HT1080 (cell line): Measurements from ENCODE around the gene VASH2. TPM values are rescaled to one million over a fixed set of nuclear protein-coding genes. Genes with fewer than 3 reads are reported as not detected.
"Not testable (repeated sequence)": the region's sequence is repeated elsewhere in the genome, so short reads cannot be mapped to it uniquely, and the experiment has no call there.

Experiments
- DNase-seq: peaks from one replicate; pipeline ENCODE4 v3.0.0-alpha.2; 2015; ENCODE audit warnings: low read depth
- total RNA-seq: library from RNA; depleted of rRNA; stranded (reverse); fragments of >200 nt; shearing (Covaris generic); gene quantifications from 2 replicates; pipeline ENCODE4 v1.2.3, GENCODE V29; 2014; rRNA removed

The VASH2 gene
- total RNA-seq, 1 experiment from 2014 or later = 0.42 TPM

DNA sequence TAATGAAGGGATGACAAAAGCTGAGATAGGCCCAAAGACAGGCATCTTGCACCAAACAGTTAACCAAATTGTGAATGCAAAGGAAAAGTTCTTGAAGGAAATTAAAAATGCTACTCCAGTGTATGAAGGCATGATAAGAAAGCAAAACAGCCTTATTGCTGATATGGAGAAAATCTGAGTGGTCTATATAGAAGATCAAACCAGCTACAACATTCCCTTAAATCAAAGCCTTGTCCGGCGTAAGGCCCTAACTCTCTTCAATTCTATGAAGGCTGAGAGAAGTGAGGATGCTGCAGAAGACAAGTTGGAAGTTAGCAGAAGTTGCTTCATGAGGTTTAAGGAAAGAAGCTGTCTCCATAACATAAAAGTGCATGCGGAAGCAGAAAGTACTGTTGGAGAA is 69.7 kb downstream of the VASH2 start:
- DNase-seq = no peak

DNA sequence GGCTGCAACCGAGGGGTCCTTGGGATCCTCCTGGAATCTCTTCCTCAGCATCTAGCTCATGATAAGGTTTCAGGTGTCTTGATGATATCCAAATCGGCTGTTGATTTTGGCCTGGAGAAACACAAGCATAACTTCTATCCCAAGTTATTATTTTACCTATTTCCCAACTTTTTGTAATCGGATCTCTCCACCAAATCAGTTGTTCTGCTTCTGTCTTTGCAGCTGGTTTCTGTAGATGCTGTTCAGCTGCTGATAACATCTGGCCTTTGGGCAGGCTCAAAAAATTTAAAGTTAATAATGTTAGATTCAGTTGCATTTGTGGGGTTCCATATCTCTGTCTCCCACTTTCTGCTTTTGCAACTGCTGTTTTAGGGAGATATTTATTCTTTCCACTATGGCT is 76.7 kb downstream of the VASH2 start:
- DNase-seq = not testable (repeated sequence)

DNA sequence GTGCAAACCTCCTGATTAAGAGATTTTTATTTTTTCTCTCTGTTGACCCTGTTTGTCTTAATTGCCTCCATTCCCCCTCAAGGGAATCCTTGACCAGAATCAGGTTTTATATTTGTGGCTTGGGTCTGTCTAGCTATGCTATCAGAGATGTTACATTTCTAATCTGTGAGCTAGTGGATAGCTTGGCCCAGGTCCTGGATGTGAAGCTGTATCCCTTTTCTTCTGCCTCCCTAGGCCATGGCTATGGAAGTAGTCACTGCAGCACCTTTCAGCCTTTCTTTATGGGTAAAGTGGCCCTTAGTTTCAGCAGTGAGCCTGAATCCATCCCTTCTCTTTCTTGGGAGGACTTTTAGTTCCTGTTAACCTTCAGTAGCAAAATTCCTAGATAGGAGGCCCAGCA is 82.3 kb downstream of the VASH2 start:
- no peak for DNase-seq

DNA sequence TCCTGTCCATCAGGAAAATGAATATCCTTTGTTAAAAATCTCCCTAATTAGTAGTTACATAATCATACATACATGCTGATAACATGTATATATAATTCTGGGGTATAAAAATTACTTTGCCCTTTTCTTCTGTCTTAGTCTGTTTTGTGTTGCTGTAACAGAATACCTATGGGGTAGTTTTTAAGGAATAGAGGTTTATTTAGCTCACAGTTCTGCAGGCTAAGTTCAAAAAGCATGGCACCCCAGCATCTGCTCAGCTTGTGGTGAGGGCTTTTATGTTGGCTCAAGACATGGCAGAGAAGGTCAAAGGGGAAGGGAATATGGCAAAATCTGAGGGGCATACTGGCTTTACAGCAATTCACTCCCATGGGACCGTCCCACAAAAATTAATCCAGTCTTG is 84.4 kb downstream of the VASH2 start:
- DNase-seq = no peak

DNA sequence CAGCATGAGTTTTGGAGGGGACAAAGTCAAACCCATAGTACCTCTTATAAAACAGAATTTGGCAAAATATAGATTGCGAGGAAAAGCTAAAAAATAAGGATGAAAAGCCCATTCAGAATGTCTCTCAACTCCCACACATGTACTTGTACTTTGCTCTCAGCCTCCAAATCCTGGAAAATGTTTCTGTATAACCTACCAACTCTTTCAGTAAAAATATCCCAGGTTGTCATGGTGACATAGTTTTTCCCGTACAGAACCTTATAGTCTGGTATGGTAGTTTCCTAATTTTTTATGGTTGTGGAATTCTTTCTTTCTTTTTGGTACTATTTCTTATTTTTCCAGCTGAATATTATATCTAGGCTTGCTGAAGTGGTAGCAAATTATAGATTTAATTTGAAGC is 85.2 kb downstream of the VASH2 start:
- no peak for DNase-seq

Other genes with a start within 250 kb of the VASH2 start
- 52.8 and 53.7 TPM in 2 replicates for gene NSL1, start 158.8 kb upstream of the VASH2 start, total RNA-seq
- 7.6 and 10.4 TPM in 2 replicates for gene TATDN3, start 158.6 kb upstream of the VASH2 start, total RNA-seq
- not detected in 2 replicates for gene SPATA45, start 102.9 kb upstream of the VASH2 start, total RNA-seq
- 6.9 and 7.9 TPM in 2 replicates for gene FLVCR1, start 92.3 kb upstream of the VASH2 start, total RNA-seq
- 52.8 and 55.3 TPM in 2 replicates for gene ANGEL2, start 65.3 kb downstream of the VASH2 start, total RNA-seq
- gene RPS6KC1, start 100.7 kb downstream of the VASH2 start, total RNA-seq = 17.4 and 18.2 TPM in 2 replicates